Measurements from ENCODE around the gene NRIP1. TPM values are rescaled to one million over a fixed set of nuclear protein-coding genes. Genes with fewer than 3 reads are reported as not detected.

The NRIP1 gene
- total and polyA plus RNA-seq, 2 donors (not counting 3 experiments of a cell fraction or from before 2014, with no cell fraction given), result 2.8 to 24.0 TPM

GRCh38 chr21:14979264-14979663 is 85.5 kb downstream of the NRIP1 start:
- POLR2A ChIA-PET, result no interaction called here
- FAIRE-seq (no peak), DNase-seq (ENCODE audit: low read depth, low spot score) (no peak)
- no peak for TF ChIP-seq FOS (IDR thresholded peaks at IDR 0.05; ENCODE audit: borderline replicate concordance, insufficient read depth, low read length)
- TF ChIP-seq POLR2A (IDR thresholded peaks at IDR 0.05; ENCODE audit: low read depth, low read length), result no peak
- no peak for TF ChIP-seq EZH2 (IDR thresholded peaks at IDR 0.05; ENCODE audit: borderline replicate concordance, low read depth, low read length, severe bottlenecking)
- TF ChIP-seq JUN (IDR thresholded peaks at IDR 0.05; ENCODE audit: borderline replicate concordance, insufficient read depth, insufficient read length, low read depth), result no peak
- TF ChIP-seq CTCF (IDR thresholded peaks at IDR 0.05; ENCODE audit: extremely low read depth in 1 of 2, insufficient read depth in 1 of 2, low read depth in 1 of 2, low read length in 2 of 2), result no peak
- TF ChIP-seq MAX (IDR thresholded peaks at IDR 0.05; ENCODE audit: insufficient read depth, insufficient read length), result no peak
- no peak for TF ChIP-seq GATA2 (IDR thresholded peaks at IDR 0.05; ENCODE audit: insufficient read depth, insufficient read length, low read depth, low read length)
- TF ChIP-seq MYC (IDR thresholded peaks at IDR 0.05; ENCODE audit: low read depth, low read length), result no peak
- no peak for TF ChIP-seq POLR2AphosphoS5 (IDR thresholded peaks at IDR 0.05; ENCODE audit: insufficient read depth, low read depth, low read length)
- peaks cover 58% of the 10 kb centered on the region for H3K79me2 ChIP-seq (ENCODE audit: control insufficient read depth, insufficient read depth, low read length)
- no TSS peak for BruUV-seq (replicated peaks)
- no peak overlapping the region for H3K27ac ChIP-seq (ENCODE audit: insufficient read depth, low read depth, low read length)
- CTCF ChIA-PET, result interaction anchor here (1.1 kb wide), 1 partner anchor 8 kb away, joined by 4 read pairs; no protein-coding TSS in a partner anchor
- H3K9me3 ChIP-seq (replicated peaks; ENCODE audit: control insufficient read depth, insufficient read depth, low read length), result no peaks in the 10 kb centered on the region
- dilution Hi-C loops (cut with MboI; ENCODE audit: extremely low pct_ligation_motif_present, low sequenced_read_pairs), result no loop called here
- H3K9ac ChIP-seq (replicated peaks; ENCODE audit: extremely low read depth, insufficient read depth, low read length), result no peak overlapping the region
- no peak overlapping the region for H3K4me2 ChIP-seq (ENCODE audit: insufficient read depth, low read length)
- H3K4me1 ChIP-seq (ENCODE audit: control insufficient read depth, extremely low read depth, insufficient read depth, low read length), result no peaks in the 10 kb centered on the region
- H4K20me1 ChIP-seq (replicated peaks; ENCODE audit: control insufficient read depth, extremely low read depth, insufficient read depth, low read length), result peaks cover 3% of the 10 kb centered on the region
- intact Hi-C loops (cut with micrococcal nuclease), result loop anchor here (10.0 kb wide), 1 partner anchor 104 kb away; no protein-coding TSS in a partner anchor
- no peaks in the 10 kb centered on the region for H3K9me1 ChIP-seq (replicated peaks; ENCODE audit: control insufficient read depth, extremely low read depth, insufficient read depth, low read length)
- no peak overlapping the region for H3K4me3 ChIP-seq (replicated peaks in 1 of 3; ENCODE audit: insufficient read depth in 1 of 3, low read depth in 1 of 3, low read length in 3 of 3)
- H3K36me3 ChIP-seq (ENCODE audit: control insufficient read depth in 2 of 2, extremely low read depth in 1 of 2, insufficient read depth in 2 of 2, low read length in 2 of 2), result no peaks in the 10 kb centered on the region
- H2AFZ ChIP-seq (ENCODE audit: low read depth, low read length), result no peak overlapping the region
- no peaks in the 10 kb centered on the region for H3K27me3 ChIP-seq (ENCODE audit: control insufficient read depth in 2 of 2, insufficient read depth in 2 of 2, low read length in 2 of 2)

All from endothelial cell of umbilical vein (primary cell).